Parathyroid adenoma (tissue), 2 donors: ENCODE data around the gene SHROOM3.

Source experiments
- H2AFZ ChIP-seq: fragments of 300-600 bp; sonication (generic); one replicate; pipeline ENCODE4 v1.7.0; 2017; ENCODE audit warnings: antibody characterized with exemption, mild to moderate bottlenecking
- H3K27ac ChIP-seq: fragments of 300-600 bp; sonication (generic); one replicate; pipeline ENCODE4 v1.7.0; 2017
- H3K27me3 ChIP-seq: fragments of 300-600 bp; sonication (generic); one replicate; pipeline ENCODE4 v1.7.0; 2017; ENCODE audit warnings: low read length; ENCODE audit not compliant: control insufficient read depth, insufficient read depth
- H3K36me3 ChIP-seq: fragments of 300-600 bp; sonication (generic); one replicate; pipeline ENCODE4 v1.7.0; 2017; ENCODE audit warnings: low read length; ENCODE audit not compliant: control insufficient read depth, insufficient read depth
- H3K4me1 ChIP-seq: fragments of 300-600 bp; sonication (generic); one replicate; pipeline ENCODE4 v1.7.0; 2017; ENCODE audit warnings: control low read depth
- H3K4me2 ChIP-seq: fragments of 300-600 bp; sonication (generic); one replicate; pipeline ENCODE4 v1.7.0; 2017; ENCODE audit warnings: low read length
- H3K4me3 ChIP-seq: fragments of 300-600 bp; sonication (generic); one replicate; pipeline ENCODE4 v1.7.0; 2017; ENCODE audit warnings: low read depth, low read length
- H3K79me2 ChIP-seq: fragments of 300-600 bp; sonication (generic); one replicate; pipeline ENCODE4 v1.7.0; 2017; ENCODE audit warnings: control low read depth
- H3K9ac ChIP-seq: fragments of 300-600 bp; sonication (generic); one replicate; pipeline ENCODE4 v1.7.0; 2017; ENCODE audit warnings: mild to moderate bottlenecking
- H3K9me3 ChIP-seq: fragments of 300-600 bp; sonication (generic); one replicate; pipeline ENCODE4 v1.7.0; 2017; ENCODE audit warnings: low read length; ENCODE audit not compliant: control insufficient read depth
- TF ChIP-seq, protein P1 (sequence below): fragments of 300-600 bp; sonication (generic); IDR thresholded peaks from one replicate; pipeline ENCODE4 v1.7.0; 2017; ENCODE audit warnings: antibody characterized with exemption, mild to moderate bottlenecking
- donor health status: primary hyperparathyroidism.

Gene SHROOM3

GRCh38 chr4:76649086-76649485 is 214.1 kb downstream of the SHROOM3 start:
- H3K4me2 ChIP-seq: no peak overlapping the region
- no peak overlapping the region for H3K27ac ChIP-seq
- no peak overlapping the region for H2AFZ ChIP-seq
- no peaks in the 10 kb centered on the region for H3K4me1 ChIP-seq
- TF ChIP-seq, protein P1, sequence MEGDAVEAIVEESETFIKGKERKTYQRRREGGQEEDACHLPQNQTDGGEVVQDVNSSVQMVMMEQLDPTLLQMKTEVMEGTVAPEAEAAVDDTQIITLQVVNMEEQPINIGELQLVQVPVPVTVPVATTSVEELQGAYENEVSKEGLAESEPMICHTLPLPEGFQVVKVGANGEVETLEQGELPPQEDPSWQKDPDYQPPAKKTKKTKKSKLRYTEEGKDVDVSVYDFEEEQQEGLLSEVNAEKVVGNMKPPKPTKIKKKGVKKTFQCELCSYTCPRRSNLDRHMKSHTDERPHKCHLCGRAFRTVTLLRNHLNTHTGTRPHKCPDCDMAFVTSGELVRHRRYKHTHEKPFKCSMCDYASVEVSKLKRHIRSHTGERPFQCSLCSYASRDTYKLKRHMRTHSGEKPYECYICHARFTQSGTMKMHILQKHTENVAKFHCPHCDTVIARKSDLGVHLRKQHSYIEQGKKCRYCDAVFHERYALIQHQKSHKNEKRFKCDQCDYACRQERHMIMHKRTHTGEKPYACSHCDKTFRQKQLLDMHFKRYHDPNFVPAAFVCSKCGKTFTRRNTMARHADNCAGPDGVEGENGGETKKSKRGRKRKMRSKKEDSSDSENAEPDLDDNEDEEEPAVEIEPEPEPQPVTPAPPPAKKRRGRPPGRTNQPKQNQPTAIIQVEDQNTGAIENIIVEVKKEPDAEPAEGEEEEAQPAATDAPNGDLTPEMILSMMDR: no peak
- no peaks in the 10 kb centered on the region for H3K36me3 ChIP-seq
- H3K4me3 ChIP-seq: no peak overlapping the region
- H3K27me3 ChIP-seq: no peaks in the 10 kb centered on the region
- H3K79me2 ChIP-seq: no peaks in the 10 kb centered on the region
- H3K9ac ChIP-seq: no peak overlapping the region
- no peaks in the 10 kb centered on the region for H3K9me3 ChIP-seq

DNA sequence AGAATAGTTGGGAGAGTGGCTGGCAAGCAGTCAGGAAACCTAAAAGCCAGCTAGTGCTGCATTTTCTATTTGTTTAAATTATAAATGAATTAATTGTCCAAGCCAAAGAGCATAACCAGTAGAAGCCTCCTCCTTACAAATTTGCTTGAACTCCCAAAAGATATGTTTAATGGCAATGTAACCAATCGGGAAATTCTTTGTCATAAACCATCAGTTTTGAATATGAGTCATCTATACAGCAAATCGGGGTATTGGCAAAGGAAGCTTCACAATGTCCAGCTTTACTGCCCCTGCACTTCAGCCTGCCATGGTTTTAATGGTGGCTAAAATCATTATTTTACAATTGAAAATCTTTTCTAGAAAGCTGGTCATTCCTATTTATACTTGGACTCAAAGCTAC is 216.6 kb downstream of the SHROOM3 start:
- H3K27me3 ChIP-seq: no peaks in the 10 kb centered on the region
- no peak overlapping the region for H3K9ac ChIP-seq
- H2AFZ ChIP-seq: no peak overlapping the region
- H3K79me2 ChIP-seq: no peaks in the 10 kb centered on the region
- H3K36me3 ChIP-seq: no peaks in the 10 kb centered on the region
- H3K4me3 ChIP-seq: no peak overlapping the region
- H3K4me2 ChIP-seq: no peak overlapping the region
- TF ChIP-seq, protein P1: no peak
- H3K9me3 ChIP-seq: no peaks in the 10 kb centered on the region
- H3K27ac ChIP-seq: no peak overlapping the region
- no peaks in the 10 kb centered on the region for H3K4me1 ChIP-seq

GRCh38 chr4:76652389-76652788 is 217.4 kb downstream of the SHROOM3 start:
- TF ChIP-seq, protein P1: no peak
- Histone ChIP-seq H3K4me3 (no peak overlapping the region), H3K36me3 (no peaks in the 10 kb centered on the region), H2AFZ (no peak overlapping the region), H3K9ac (no peak overlapping the region), H3K27ac (no peak overlapping the region), H3K79me2 (no peaks in the 10 kb centered on the region), H3K4me1 (no peaks in the 10 kb centered on the region), H3K4me2 (no peak overlapping the region), H3K9me3 (no peaks in the 10 kb centered on the region), H3K27me3 (no peaks in the 10 kb centered on the region)

DNA sequence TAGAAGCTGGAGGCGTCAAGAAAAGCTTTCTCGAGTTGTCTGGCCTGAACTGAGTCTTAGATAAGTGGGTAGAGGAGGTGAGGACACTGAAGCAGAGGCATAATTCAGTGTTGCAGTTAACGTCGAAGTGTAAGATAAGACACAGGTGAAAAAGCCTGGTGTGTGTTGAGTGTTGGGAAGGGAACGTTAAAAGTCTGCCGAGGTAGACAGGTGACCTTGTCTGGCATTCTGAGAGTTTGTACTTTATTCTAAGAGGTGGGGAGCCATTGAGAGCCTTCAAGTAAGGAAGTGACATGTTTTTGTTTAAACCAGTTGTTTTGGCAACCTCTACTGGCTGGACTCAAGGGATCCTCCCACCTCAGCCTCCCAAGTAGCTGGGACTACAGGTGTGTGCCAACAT is 219.1 kb downstream of the SHROOM3 start:
- no peak overlapping the region for H3K4me2 ChIP-seq
- no peaks in the 10 kb centered on the region for H3K79me2 ChIP-seq
- no peak overlapping the region for H3K9ac ChIP-seq
- TF ChIP-seq, protein P1: no peak
- H3K4me3 ChIP-seq: no peak overlapping the region
- no peaks in the 10 kb centered on the region for H3K27me3 ChIP-seq
- H3K36me3 ChIP-seq: no peaks in the 10 kb centered on the region
- H3K27ac ChIP-seq: no peak overlapping the region
- H2AFZ ChIP-seq: no peak overlapping the region
- no peaks in the 10 kb centered on the region for H3K4me1 ChIP-seq
- H3K9me3 ChIP-seq: no peaks in the 10 kb centered on the region

DNA sequence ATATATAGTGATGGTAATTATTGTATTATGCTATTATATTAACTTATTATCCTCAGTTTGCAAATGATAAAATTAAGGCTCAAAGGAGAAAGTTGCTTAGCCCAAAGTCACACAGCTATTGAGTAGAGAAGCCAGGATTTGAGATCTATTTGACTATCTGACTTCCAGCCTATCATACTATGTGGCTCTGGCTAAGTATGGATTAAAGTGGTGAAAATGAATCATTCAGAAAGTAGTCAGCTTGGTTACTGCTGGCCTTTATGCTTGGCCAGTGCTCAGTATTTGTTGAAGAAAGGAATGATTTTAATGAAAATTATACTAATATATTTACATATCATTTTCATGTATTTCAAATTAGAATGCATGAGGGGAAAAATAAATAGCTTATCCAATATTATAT is 219.8 kb downstream of the SHROOM3 start:
- H3K36me3 ChIP-seq: no peaks in the 10 kb centered on the region
- H3K79me2 ChIP-seq: no peaks in the 10 kb centered on the region
- no peak overlapping the region for H2AFZ ChIP-seq
- no peaks in the 10 kb centered on the region for H3K27me3 ChIP-seq
- H3K9me3 ChIP-seq: no peaks in the 10 kb centered on the region
- no peak overlapping the region for H3K4me3 ChIP-seq
- no peak overlapping the region for H3K27ac ChIP-seq
- no peaks in the 10 kb centered on the region for H3K4me1 ChIP-seq
- H3K4me2 ChIP-seq: no peak overlapping the region
- no peak overlapping the region for H3K9ac ChIP-seq
- TF ChIP-seq, protein P1: no peak
